BLaER1 treated with 17β-estradiol and CSF1 and Interleukin-3, amounts not matched to agents 10 nM and 100 nM (cell line): ENCODE data around the gene CMPK2.
A peak's percentile ranks its signal among the peaks of the same experiment; 100 is the strongest.

Experiments
- H3K27ac ChIP-seq, 11 experiments: shearing (Covaris generic); formaldehyde crosslinking; 2 replicates each; pipeline ENCODE4 v1.8.1; 2022
- H3K27me3 ChIP-seq, 11 experiments: shearing (Covaris generic); formaldehyde crosslinking; 2 replicates each; pipeline ENCODE4 v1.8.1; 2022
- H3K36me3 ChIP-seq, 11 experiments: shearing (Covaris generic); formaldehyde crosslinking; 2 replicates each; pipeline ENCODE4 v1.8.1; 2022
- H3K4me1 ChIP-seq, 10 experiments: shearing (Covaris generic); formaldehyde crosslinking; 2 replicates each; pipeline ENCODE4 v1.8.1; 2022
- H3K4me2 ChIP-seq, 11 experiments: shearing (Covaris generic); formaldehyde crosslinking; 2 replicates each; pipeline ENCODE4 v1.8.1; 2022
- H3K4me3 ChIP-seq, 10 experiments: shearing (Covaris generic); formaldehyde crosslinking; 2 replicates each; pipeline ENCODE4 v1.8.1; 2022
- H3K9ac ChIP-seq, 11 experiments: shearing (Covaris generic); formaldehyde crosslinking; 2 replicates each; pipeline ENCODE4 v1.8.1; 2022
- H3K9me3 ChIP-seq, 11 experiments: shearing (Covaris generic); formaldehyde crosslinking; replicated peaks in 1 of 11; 2 replicates each; pipeline ENCODE4 v1.8.1; 2022
- H4K20me1 ChIP-seq, 11 experiments: shearing (Covaris generic); formaldehyde crosslinking; 2 replicates each; pipeline ENCODE4 v1.8.1; 2022
- Cebpa-rat ChIP-seq, 11 experiments: shearing (Covaris generic); IDR thresholded peaks; 2 replicates each; pipeline ENCODE4 v1.8.1; 2022

CMPK2 gene

GRCh38 chr2:6856548-6856920 lies 9.2 kb downstream of the CMPK2 start:
- no peak overlapping the region for H3K4me3 ChIP-seq
- H3K36me3 ChIP-seq, result peaks cover 30 to 70% (median 45%) of the 10 kb centered on the region in 11 experiments
- H3K4me1 ChIP-seq, result peaks cover 0 to 7% (median 0%) of the 10 kb centered on the region in 10 experiments; a peak in 4 of 20 replicates
- peaks cover 39 to 76% (median 64%) of the 10 kb centered on the region in 11 experiments for H3K9me3 ChIP-seq
- H3K27me3 ChIP-seq, result no peaks in the 10 kb centered on the region
- 0 out of 22 replicates have a peak overlapping the region, but pooled peaks of 2 of the 11 experiments have one; percentile 6 to 10 for H3K4me2 ChIP-seq
- H3K9ac ChIP-seq, result no peak overlapping the region
- TF ChIP-seq Cebpa-rat (IDR thresholded peaks at IDR 0.05), result no peak
- H4K20me1 ChIP-seq, result no peaks in the 10 kb centered on the region
- no peak overlapping the region for H3K27ac ChIP-seq

GRCh38 chr2:6855860-6856547 lies 9.7 kb downstream of the CMPK2 start:
- Histone ChIP-seq H3K27me3 (no peaks in the 10 kb centered on the region), H3K4me2 (peak overlapping the region in 3 of 11 experiments; percentile 6 to 10 (median 10); a peak in 2 of 22 replicates), H3K9me3 (peaks cover 44 to 76% (median 64%) of the 10 kb centered on the region in 11 experiments), H4K20me1 (no peaks in the 10 kb centered on the region), H3K36me3 (peaks cover 35 to 70% (median 45%) of the 10 kb centered on the region in 11 experiments), H3K27ac (no peak overlapping the region), H3K4me3 (no peak overlapping the region), H3K4me1 (peaks cover 0 to 7% (median 0%) of the 10 kb centered on the region in 10 experiments; a peak in 4 of 20 replicates), H3K9ac (no peak overlapping the region)
- TF ChIP-seq Cebpa-rat (IDR thresholded peaks at IDR 0.05), result no peak

DNA sequence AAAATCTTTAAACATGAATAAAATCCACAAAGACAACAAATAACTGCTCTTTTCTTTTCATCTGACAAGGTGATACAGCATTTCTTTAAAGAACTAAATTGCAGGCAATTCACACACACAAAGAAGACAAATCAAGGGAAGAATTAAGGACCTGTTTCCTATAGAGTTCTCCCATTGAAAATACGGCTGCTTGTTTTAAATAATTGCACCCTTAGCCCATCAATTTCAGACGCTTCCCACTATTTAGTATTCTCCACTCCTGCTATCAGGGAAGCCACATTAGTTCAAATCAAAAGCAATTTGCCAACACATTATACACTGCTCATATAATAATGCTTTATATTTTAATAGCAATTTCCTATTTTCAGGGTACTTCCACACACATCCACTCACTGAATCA lies 11.3 kb downstream of the CMPK2 start:
- H3K27ac ChIP-seq, result no peak overlapping the region
- no peak for TF ChIP-seq Cebpa-rat (IDR thresholded peaks at IDR 0.05)
- peaks cover 45 to 76% (median 64%) of the 10 kb centered on the region in 11 experiments for H3K9me3 ChIP-seq
- H3K9ac ChIP-seq, result no peak overlapping the region
- no peaks in the 10 kb centered on the region for H4K20me1 ChIP-seq
- no peak overlapping the region for H3K4me2 ChIP-seq
- peaks cover 0 to 7% (median 0%) of the 10 kb centered on the region in 10 experiments; a peak in 4 of 20 replicates for H3K4me1 ChIP-seq
- no peak overlapping the region for H3K4me3 ChIP-seq
- no peaks in the 10 kb centered on the region for H3K27me3 ChIP-seq
- peaks cover 33 to 71% (median 46%) of the 10 kb centered on the region in 11 experiments for H3K36me3 ChIP-seq

GRCh38 chr2:6852195-6852594 lies 13.5 kb downstream of the CMPK2 start:
- TF ChIP-seq Cebpa-rat (IDR thresholded peaks at IDR 0.05), result no peak
- Histone ChIP-seq H3K27ac (no peak overlapping the region), H3K9ac (no peak overlapping the region), H3K36me3 (peaks cover 29 to 73% (median 47%) of the 10 kb centered on the region in 11 experiments), H4K20me1 (no peaks in the 10 kb centered on the region), H3K4me3 (no peak overlapping the region), H3K9me3 (peaks cover 50 to 77% (median 68%) of the 10 kb centered on the region in 11 experiments), H3K27me3 (no peaks in the 10 kb centered on the region), H3K4me1 (peaks cover 0 to 7% (median 0%) of the 10 kb centered on the region in 10 experiments; a peak in 4 of 20 replicates), H3K4me2 (no peak overlapping the region)

GRCh38 chr2:6846967-6847681 lies 18.6 kb downstream of the CMPK2 start:
- H3K9me3 ChIP-seq, result peaks cover 94 to 100% (median 99%) of the 10 kb centered on the region in 11 experiments
- 0 out of 20 replicates have a peak overlapping the region, but pooled peaks of 2 of the 10 experiments have one; percentile 16 to 19 for H3K4me3 ChIP-seq

DNA sequence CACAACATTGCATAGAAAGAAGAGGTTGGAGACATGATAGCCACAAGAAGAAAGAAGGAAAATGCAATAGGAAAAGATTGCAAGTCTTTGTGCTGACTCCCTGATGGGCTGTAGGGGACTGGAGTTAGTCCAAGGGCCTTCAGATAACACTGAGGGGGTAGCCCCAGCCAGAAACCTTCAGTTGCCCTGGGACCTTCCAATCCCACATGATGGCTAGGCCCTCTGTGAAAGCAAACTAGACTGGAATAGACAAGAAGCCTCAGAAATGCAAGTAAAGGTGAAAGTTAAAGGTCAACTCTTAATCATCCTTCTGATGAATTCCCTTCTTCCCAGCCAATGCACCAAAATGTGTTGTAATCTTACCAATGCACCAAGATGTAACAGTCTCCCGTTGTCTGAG lies 19.2 kb downstream of the CMPK2 start:
- Histone ChIP-seq H3K4me2 (no peak overlapping the region), H4K20me1 (no peaks in the 10 kb centered on the region), H3K9ac (no peak overlapping the region), H3K27me3 (no peaks in the 10 kb centered on the region), H3K36me3 (peaks cover 37 to 68% (median 56%) of the 10 kb centered on the region in 11 experiments), H3K4me1 (no peaks in the 10 kb centered on the region), H3K4me3 (0 out of 20 replicates have a peak overlapping the region, but pooled peaks of 1 of the 10 experiments have one; percentile 16), H3K27ac (no peak overlapping the region), H3K9me3 (peaks cover 99 to 100% (median 100%) of the 10 kb centered on the region in 11 experiments)
- no peak for TF ChIP-seq Cebpa-rat (IDR thresholded peaks at IDR 0.05)

More at GRCh38 chr2:6846967-6847681, 18.6 kb downstream of the CMPK2 start:
- H3K27me3 ChIP-seq, result no peaks in the 10 kb centered on the region
- no peak overlapping the region for H3K9ac ChIP-seq
- no peaks in the 10 kb centered on the region for H4K20me1 ChIP-seq
- no peaks in the 10 kb centered on the region for H3K4me1 ChIP-seq
- no peak overlapping the region for H3K27ac ChIP-seq
- no peak for TF ChIP-seq Cebpa-rat (IDR thresholded peaks at IDR 0.05)
- H3K36me3 ChIP-seq, result peaks cover 43 to 74% (median 57%) of the 10 kb centered on the region in 11 experiments
- H3K4me2 ChIP-seq, result no peak overlapping the region

- H3K9ac ChIP-seq, result no peak overlapping the region
- peaks cover 99 to 100% (median 100%) of the 10 kb centered on the region in 11 experiments for H3K9me3 ChIP-seq
- H3K36me3 ChIP-seq, result peaks cover 31 to 61% (median 50%) of the 10 kb centered on the region in 11 experiments
- no peak for TF ChIP-seq Cebpa-rat (IDR thresholded peaks at IDR 0.05)
- H3K27me3 ChIP-seq, result no peaks in the 10 kb centered on the region
- H3K4me2 ChIP-seq, result no peak overlapping the region
- H3K4me3 ChIP-seq, result peak overlapping the region in 3 of 10 experiments; percentile 4 to 27 (median 21); a peak in 2 of 20 replicates
- H4K20me1 ChIP-seq, result no peaks in the 10 kb centered on the region
- H3K27ac ChIP-seq, result no peak overlapping the region
- H3K4me1 ChIP-seq, result no peaks in the 10 kb centered on the region
These were observed 19.8 kb downstream of the CMPK2 start for GRCh38 chr2:6845903-6846302.

- Histone ChIP-seq H3K36me3 (peaks cover 25 to 55% (median 46%) of the 10 kb centered on the region in 11 experiments), H3K27me3 (no peaks in the 10 kb centered on the region), H3K9me3 (peaks cover 99 to 100% (median 100%) of the 10 kb centered on the region in 11 experiments), H3K4me2 (no peak overlapping the region), H3K4me3 (peak overlapping the region in 5 of 10 experiments; percentile 4 to 39 (median 21); a peak in 2 of 20 replicates), H4K20me1 (no peaks in the 10 kb centered on the region), H3K9ac (no peak overlapping the region), H3K4me1 (no peaks in the 10 kb centered on the region), H3K27ac (no peak overlapping the region)
- no peak for TF ChIP-seq Cebpa-rat (IDR thresholded peaks at IDR 0.05)
These were observed 20.4 kb downstream of the CMPK2 start for GRCh38 chr2:6845312-6845711.
